Transverse colon (tissue), 3 donors: ENCODE results near the gene LANCL1.

Experiments used
- EP300 ChIP-seq: sonication (generic); formaldehyde crosslinking; IDR thresholded peaks from one replicate; pipeline ENCODE4 v1.6.1; 2017; ENCODE audit warnings: antibody characterized with exemption, low read depth
- POLR2A ChIP-seq: fragments of 450-650 bp; IDR thresholded peaks from one replicate; pipeline ENCODE4 v1.6.1; 2016; ENCODE audit warnings: antibody characterized with exemption, mild to moderate bottlenecking, moderate library complexity
- TF ChIP-seq, protein P1 (sequence below), 5 experiments: fragments of 200-600 bp in 3 of 5; fragments of 450-650 bp in 2 of 5; sonication (generic) in 3 of 5; IDR thresholded peaks; 1 replicate in 2 of 5; 2 replicates in 3 of 5; pipeline ENCODE4 v1.5.1; 2016 to 2017; ENCODE audit warnings: antibody characterized with exemption in 5 of 5, inconsistent platforms in 3 of 5, mild to moderate bottlenecking in 2 of 5, moderate library complexity in 1 of 5

DNA sequence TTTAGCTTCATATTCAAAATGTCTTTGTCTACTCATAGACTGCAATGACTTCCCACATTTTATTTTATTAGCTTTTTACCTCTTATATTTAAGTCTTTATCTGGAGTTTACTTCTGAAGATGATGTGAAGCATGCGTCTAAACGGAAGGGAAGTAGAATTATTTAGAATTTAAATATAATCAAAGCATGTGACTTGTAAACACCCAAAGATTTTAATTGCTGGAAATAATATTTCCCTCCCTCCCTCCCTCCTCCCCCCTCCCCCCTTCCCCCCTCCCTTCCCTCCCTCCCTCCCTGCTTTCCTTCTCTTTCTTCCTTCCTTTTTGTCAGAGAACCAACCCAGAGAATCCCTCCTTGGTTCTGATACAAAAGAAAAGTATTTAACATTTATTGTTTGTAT is 2.1 kb upstream of the LANCL1 start:
- TF ChIP-seq POLR2A (no peak), EP300 (no peak)
- TF ChIP-seq, protein P1, sequence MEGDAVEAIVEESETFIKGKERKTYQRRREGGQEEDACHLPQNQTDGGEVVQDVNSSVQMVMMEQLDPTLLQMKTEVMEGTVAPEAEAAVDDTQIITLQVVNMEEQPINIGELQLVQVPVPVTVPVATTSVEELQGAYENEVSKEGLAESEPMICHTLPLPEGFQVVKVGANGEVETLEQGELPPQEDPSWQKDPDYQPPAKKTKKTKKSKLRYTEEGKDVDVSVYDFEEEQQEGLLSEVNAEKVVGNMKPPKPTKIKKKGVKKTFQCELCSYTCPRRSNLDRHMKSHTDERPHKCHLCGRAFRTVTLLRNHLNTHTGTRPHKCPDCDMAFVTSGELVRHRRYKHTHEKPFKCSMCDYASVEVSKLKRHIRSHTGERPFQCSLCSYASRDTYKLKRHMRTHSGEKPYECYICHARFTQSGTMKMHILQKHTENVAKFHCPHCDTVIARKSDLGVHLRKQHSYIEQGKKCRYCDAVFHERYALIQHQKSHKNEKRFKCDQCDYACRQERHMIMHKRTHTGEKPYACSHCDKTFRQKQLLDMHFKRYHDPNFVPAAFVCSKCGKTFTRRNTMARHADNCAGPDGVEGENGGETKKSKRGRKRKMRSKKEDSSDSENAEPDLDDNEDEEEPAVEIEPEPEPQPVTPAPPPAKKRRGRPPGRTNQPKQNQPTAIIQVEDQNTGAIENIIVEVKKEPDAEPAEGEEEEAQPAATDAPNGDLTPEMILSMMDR (IDR thresholded peaks at IDR 0.05), result no peak
